ENCODE results near the gene FBN1. TPM values are rescaled to one million over a fixed set of nuclear protein-coding genes. Genes with fewer than 3 reads are reported as not detected.

Gene FBN1
- polyA plus RNA-seq, 1 experiment = 565 TPM

DNA sequence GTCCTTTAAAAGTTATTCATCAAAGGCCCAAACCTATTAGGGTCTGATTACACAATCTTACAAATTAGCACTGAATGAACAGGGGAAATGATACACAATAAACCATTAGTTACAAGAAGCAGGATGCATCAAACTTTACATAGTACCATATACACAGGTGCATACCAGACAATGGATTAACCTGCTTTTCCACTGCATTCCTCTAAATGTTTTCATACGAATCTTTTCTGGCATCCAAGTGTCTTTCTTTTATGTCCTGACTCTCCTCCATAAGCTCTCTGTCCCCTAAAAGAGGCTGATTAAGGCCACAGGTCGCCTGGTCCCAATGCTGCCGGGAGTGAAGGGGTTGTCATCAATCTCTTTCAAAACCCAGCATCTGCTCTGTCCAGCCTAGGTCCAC lies 11.4 kb downstream of the FBN1 start:
- DNase-seq (ENCODE audit: low read depth) = no peak
- TF ChIP-seq, protein P1, sequence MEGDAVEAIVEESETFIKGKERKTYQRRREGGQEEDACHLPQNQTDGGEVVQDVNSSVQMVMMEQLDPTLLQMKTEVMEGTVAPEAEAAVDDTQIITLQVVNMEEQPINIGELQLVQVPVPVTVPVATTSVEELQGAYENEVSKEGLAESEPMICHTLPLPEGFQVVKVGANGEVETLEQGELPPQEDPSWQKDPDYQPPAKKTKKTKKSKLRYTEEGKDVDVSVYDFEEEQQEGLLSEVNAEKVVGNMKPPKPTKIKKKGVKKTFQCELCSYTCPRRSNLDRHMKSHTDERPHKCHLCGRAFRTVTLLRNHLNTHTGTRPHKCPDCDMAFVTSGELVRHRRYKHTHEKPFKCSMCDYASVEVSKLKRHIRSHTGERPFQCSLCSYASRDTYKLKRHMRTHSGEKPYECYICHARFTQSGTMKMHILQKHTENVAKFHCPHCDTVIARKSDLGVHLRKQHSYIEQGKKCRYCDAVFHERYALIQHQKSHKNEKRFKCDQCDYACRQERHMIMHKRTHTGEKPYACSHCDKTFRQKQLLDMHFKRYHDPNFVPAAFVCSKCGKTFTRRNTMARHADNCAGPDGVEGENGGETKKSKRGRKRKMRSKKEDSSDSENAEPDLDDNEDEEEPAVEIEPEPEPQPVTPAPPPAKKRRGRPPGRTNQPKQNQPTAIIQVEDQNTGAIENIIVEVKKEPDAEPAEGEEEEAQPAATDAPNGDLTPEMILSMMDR (IDR thresholded peaks at IDR 0.05; ENCODE audit: insufficient read depth, low read depth, low read length) = no peak
- Histone ChIP-seq H3K36me3 (ENCODE audit: control insufficient read depth, insufficient read depth, low read length) (no peaks in the 10 kb centered on the region; the same call in 1 of the 2 replicates), H3K4me3 (ENCODE audit: low read depth, low read length) (no peak overlapping the region), H3K27me3 (ENCODE audit: control insufficient read depth, insufficient read depth, low read length) (no peaks in the 10 kb centered on the region)
- ChIA-PET POLR2A (no interaction called here), CTCF (no interaction called here)

DNA sequence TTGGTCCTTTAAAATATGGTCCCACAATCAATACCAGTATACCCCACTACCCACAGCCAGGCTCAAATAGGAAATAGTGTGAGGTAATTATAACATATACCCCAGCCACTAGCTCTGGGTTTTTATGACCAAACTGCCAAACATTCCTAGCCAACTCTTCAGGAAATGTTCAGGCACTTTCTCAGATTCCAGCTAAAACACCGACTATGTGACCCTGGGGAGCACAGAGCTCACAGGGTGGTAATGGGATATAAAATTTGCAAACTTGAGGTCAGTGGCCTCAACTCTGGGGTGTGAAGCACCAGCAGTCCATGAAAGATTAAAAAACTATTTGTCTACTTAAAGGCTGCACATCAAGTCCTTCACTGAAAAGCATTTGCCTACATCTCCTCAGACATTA lies 12.9 kb downstream of the FBN1 start:
- H3K27me3 ChIP-seq (ENCODE audit: control insufficient read depth, insufficient read depth, low read length) = no peaks in the 10 kb centered on the region
- ChIA-PET CTCF (no interaction called here), POLR2A (no interaction called here)
- H3K4me3 ChIP-seq (ENCODE audit: low read depth, low read length) = no peak overlapping the region
- H3K36me3 ChIP-seq (ENCODE audit: control insufficient read depth, insufficient read depth, low read length) = no peaks in the 10 kb centered on the region; the same call in 1 of the 2 replicates
- TF ChIP-seq, protein P1 (IDR thresholded peaks at IDR 0.05; ENCODE audit: insufficient read depth, low read depth, low read length) = no peak
- no peak for DNase-seq (ENCODE audit: low read depth)

DNA sequence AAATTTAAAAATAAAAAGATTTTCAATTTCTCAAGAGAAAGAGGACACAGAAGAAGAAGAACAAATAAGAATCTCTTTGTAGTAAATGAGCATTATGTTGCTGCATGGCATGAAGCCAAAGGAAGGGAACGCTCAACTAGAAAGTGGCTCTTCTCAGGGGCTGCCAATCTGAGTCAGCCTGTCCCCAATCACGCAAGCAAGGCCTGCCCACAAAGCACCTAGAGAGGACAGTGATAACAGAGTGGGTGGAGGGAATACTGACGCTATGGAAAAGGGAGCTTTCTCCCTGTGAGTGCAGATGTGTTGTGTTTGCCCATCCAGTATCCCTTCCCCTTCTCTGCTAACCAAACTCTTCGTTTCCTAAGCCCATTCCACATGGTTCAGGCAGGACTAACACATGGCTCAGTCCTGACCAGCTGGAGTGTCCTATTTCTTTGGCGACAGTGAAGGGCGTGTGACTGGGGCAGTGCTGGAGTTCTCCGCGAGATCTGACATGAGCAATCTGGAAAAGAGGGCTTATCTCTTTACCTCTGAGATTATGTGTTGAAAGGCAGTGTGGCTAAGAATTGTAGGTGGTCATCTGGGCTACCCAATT lies 14.2 kb downstream of the FBN1 start:
- CTCF ChIA-PET = no interaction called here
- TF ChIP-seq, protein P1 (IDR thresholded peaks at IDR 0.05; ENCODE audit: insufficient read depth, low read depth, low read length) = no peak
- Histone ChIP-seq H3K4me3 (ENCODE audit: low read depth, low read length) (no peak overlapping the region), H3K36me3 (ENCODE audit: control insufficient read depth, insufficient read depth, low read length) (no peaks in the 10 kb centered on the region; the same call in 1 of the 2 replicates), H3K27me3 (ENCODE audit: control insufficient read depth, insufficient read depth, low read length) (no peaks in the 10 kb centered on the region)
- POLR2A ChIA-PET = no interaction called here
- DNase-seq (ENCODE audit: low read depth) = no peak

DNA sequence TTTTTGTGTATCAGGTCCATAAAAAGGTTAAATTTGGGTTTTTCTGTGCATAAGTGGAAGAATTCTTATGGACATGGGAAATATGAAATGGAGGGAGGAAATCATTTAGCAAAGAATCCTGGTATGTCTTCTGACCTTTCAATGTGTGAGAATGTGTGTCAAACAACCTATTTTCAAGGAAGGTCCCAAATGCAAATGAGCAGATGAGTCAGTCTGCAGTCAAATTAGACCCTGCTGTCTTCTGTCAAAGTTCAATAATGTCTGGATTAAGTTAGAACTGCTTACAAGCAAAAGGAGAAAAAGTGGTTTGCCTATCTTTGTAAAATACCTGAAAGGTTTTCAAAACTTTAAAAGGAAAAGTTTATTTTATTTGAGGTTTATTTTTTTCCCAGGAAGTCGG lies 15.3 kb downstream of the FBN1 start:
- no peak for DNase-seq (ENCODE audit: low read depth)
- H3K36me3 ChIP-seq (ENCODE audit: control insufficient read depth, insufficient read depth, low read length) = no peaks in the 10 kb centered on the region; the same call in 1 of the 2 replicates
- TF ChIP-seq, protein P1 (IDR thresholded peaks at IDR 0.05; ENCODE audit: insufficient read depth, low read depth, low read length) = no peak
- CTCF ChIA-PET = no interaction called here
- no peaks in the 10 kb centered on the region for H3K27me3 ChIP-seq (ENCODE audit: control insufficient read depth, insufficient read depth, low read length)
- POLR2A ChIA-PET = no interaction called here
- H3K4me3 ChIP-seq (ENCODE audit: low read depth, low read length) = no peak overlapping the region

DNA sequence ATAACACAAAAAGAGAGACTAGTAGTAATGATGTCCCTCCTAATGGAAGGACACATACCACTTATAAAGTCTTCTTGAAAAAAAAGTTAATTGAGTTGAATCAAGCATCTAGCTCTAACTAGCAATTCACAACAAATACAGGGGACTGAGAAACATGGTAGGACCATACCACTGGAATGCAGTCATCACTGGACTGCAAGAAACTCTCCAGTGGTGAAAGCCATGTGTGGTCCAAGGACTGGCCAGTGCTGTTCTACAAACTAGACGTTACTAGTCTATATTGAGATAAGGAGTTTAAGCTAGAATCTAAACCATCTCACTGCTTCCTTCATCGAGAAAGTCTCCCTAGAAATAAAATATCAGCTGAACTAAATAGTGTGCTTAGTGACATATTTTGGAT lies 16.7 kb downstream of the FBN1 start:
- DNase-seq (ENCODE audit: low read depth) = no peak
- TF ChIP-seq, protein P1 (IDR thresholded peaks at IDR 0.05; ENCODE audit: insufficient read depth, low read depth, low read length) = no peak
- ChIA-PET CTCF (interaction anchor here (0.6 kb wide), 1 partner anchor 81 kb away, joined by 3 read pairs; no protein-coding TSS in a partner anchor), POLR2A (no interaction called here)
- H3K36me3 ChIP-seq (ENCODE audit: control insufficient read depth, insufficient read depth, low read length) = no peaks in the 10 kb centered on the region; the same call in 1 of the 2 replicates
- no peak overlapping the region for H3K4me3 ChIP-seq (ENCODE audit: low read depth, low read length)
- H3K27me3 ChIP-seq (ENCODE audit: control insufficient read depth, insufficient read depth, low read length) = no peaks in the 10 kb centered on the region
